WI38 (cell line): ENCODE results near the gene ZNF280A.
"Not testable (repeated sequence)": the region's sequence is repeated elsewhere in the genome, so short reads cannot be mapped to it uniquely, and the experiment has no call there.

Experiments used
- H3K4me3 ChIP-seq: 2 replicates; pipeline ENCODE4 v1.5.1; 2011; ENCODE audit warnings: low read depth, mild to moderate bottlenecking, control low read depth, low read length
- TF ChIP-seq, protein P1 (sequence below): IDR thresholded peaks from 2 replicates; pipeline ENCODE4 v1.5.1; 2012; ENCODE audit warnings: low read depth, mild to moderate bottlenecking, control low read depth, low read length

ZNF280A gene

DNA sequence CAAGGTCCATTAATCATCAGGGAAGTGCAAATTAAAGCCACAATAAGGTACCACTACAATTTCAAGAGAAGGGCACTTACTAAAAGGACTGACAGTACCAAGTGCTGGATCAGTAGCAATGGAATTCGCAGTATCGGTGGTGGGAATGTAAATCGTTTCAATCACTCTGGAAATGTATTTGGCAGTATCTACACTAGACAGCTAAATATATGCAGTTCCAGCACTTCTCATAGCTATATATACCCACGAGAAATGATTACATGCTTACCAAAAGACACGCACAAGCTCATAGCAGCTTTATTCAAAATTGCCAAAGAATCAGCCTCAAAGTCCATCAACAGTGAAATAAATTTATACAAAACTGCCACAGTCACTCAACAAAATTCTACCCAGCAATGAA, 7.1 kb downstream of the ZNF280A start:
- H3K4me3 ChIP-seq, result no peak overlapping the region
- TF ChIP-seq, protein P1, sequence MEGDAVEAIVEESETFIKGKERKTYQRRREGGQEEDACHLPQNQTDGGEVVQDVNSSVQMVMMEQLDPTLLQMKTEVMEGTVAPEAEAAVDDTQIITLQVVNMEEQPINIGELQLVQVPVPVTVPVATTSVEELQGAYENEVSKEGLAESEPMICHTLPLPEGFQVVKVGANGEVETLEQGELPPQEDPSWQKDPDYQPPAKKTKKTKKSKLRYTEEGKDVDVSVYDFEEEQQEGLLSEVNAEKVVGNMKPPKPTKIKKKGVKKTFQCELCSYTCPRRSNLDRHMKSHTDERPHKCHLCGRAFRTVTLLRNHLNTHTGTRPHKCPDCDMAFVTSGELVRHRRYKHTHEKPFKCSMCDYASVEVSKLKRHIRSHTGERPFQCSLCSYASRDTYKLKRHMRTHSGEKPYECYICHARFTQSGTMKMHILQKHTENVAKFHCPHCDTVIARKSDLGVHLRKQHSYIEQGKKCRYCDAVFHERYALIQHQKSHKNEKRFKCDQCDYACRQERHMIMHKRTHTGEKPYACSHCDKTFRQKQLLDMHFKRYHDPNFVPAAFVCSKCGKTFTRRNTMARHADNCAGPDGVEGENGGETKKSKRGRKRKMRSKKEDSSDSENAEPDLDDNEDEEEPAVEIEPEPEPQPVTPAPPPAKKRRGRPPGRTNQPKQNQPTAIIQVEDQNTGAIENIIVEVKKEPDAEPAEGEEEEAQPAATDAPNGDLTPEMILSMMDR, result no peak

DNA sequence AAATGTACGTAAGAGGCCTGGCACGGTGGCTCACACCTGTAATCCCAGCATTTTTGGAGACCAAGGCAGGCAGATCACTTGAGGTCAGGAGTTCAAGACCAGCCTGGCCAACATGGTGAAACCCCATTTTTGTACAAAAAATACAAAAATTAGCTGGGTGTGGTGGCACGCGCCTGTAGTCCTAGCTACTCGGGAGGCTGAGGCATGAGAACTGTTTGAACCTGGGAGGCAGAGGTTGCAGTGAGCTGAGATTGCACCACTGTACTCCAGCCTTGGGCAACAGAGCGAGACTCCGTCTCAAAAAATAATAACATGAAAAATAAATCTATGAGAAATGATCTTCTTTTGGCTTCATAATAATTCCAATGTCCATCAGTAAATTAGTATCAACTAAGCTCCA, 9.2 kb downstream of the ZNF280A start:
- H3K4me3 ChIP-seq, result not testable (repeated sequence)

DNA sequence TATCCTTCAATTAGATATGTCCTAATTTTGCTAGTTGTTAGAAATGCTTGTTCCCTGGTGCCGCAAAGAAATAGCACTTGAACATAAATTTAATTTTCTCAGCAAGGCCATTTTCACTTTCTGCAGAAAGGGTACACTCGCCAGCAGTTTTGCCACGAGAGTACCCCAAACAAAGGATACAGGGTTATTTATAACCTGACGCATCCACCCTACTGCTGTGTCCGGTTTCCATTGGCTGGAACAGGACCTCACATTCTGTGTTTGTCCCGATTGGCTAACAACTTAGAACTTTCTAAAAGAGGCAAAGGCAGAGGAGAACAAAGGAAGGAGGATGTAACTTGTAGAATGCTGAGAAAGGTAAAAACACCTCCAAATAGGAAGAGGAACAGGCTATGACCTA, 10.2 kb downstream of the ZNF280A start:
- H3K4me3 ChIP-seq, result not testable (repeated sequence)

DNA sequence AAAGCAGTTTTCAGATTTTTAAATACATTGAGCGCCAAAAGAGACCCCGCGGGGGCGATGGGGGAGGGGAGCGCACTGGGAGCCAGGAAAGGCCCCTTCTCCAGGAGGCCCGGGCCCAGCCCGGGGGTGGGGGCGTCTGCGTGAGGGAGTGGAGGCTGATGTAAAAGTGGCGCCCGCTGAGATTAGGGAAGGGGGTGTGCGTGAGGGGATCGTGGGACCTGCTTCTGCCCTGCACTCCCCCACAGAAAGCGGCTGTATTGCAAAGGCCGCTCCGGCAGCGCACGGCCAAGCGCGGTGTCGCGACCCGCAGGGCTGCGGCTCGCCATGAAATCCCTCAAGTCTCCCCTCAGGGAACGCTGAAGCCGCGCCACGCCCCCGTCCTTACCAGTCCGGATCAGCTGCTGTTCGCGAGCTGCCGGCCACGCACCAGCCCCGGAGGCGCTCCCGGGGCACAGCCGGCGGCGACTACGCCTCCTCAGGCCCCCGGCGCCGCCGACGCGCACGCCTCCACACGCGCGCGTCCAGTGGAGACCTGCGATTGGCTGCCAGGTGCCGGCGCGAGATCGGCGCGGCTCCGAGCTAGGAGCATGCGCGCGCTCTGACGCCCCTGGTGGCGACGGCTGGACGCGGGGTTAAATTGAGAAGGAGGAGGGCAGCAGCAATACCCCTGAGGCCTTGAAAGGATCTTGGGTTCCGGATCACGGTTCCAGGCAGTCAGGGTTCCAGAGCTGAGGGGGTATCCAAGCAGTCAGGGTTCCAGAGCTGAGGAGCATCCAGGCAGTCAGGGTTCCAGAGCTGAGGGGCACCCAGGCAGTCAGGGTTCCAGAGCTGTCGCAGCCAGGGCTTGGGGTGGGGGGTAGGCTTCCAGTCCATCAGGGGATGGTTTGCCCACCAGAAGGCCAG, 11.5 kb downstream of the ZNF280A start, which contains the start of gene ZNF280B:
Gene ZNF280B, minus strand, starts transcription at position 469 of the 903 bp plus-strand sequence. CDS start 19,344 bp downstream, outside the sequence.
- H3K4me3 ChIP-seq, result peak within 1 kb of the TSS; percentile 54
- TF ChIP-seq, protein P1, result peak; percentile 36

DNA sequence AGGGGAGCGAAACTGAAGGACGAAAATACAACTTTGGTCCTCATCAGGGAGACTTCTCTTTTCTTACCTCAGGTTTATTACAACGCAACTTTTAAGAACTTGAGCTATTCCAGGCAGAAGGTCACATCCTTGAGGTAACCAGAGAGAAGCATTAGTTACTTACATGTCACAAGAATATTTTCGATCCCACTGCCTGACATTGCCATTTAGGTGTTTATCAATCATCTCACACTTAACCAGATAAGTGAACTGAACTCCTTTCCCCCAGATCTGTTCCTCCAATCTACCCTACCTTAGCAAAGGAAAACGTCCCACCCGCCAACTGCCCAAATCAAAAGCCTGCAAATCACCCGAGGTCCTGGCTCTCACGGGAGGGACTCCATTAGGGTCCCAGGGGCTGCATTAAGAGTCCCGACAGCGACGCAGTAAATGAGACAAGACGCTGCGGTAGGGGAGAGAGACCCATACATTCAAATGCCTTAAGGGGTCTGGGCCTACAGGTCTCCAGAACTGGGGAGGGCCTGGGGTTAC, 12.3 kb downstream of the ZNF280A start:
- H3K4me3 ChIP-seq, result peak overlapping the region; percentile 54

DNA sequence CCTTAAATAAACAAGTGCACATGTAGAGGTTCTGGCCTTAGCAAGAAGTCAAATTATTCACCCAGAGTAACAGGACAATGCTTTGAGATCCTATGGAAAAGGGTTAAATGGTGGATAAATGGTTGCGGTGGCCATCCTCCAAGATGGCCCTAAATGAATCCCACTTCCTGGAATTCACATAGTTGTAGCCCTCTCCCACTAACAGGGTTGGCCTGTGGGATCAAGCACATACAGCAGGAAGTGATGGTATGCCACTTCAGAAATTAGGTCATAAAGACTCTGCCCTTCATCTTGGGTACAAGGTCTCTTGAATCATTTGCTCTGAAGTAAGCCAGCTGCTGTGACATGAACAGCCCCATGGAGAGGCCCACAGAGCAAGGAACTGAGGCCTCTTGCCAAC, 13.3 kb downstream of the ZNF280A start:
- TF ChIP-seq, protein P1, result no peak
- H3K4me3 ChIP-seq, result no peak overlapping the region

More for the DNA sequence above, 12.3 kb downstream of the ZNF280A start:
- TF ChIP-seq, protein P1, result no peak

DNA sequence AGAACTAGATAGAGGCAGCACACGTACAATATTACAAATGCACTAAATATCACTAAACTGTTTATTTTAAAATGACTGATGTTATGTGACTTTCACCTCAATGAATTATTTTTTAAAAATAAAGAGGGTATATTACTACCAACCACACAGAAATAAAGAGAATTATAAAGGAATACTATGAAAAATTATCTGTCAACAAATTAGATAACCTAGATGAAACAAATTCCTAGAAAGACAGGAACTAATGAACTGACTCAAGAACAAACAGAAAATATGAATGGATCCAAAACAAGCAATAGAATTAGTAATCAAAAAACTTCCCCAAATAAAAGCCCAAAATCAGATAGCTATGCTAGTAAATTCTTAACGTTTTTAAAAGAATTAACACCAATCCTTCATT, 21.8 kb downstream of the ZNF280A start:
- TF ChIP-seq, protein P1, result no peak
- H3K4me3 ChIP-seq, result no peak overlapping the region

DNA sequence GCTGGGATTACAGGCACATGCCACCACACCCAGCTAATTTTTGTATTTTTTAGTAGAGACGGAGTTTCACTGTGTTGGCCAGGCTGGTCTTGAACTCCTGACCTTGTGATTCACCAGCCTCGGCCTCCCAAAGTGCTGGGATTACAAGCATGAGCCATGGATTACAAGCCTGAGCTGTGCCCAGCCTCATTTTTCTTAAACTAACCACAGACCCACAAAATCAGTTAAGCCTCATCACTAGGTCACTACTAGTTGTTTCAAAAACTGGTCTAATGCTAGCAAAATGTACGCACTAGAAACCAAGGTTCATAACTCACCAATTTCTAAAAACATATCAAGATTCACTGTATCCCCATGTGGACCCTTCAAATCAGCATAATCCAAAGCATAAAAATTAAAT, 28.5 kb downstream of the ZNF280A start:
- H3K4me3 ChIP-seq, result not testable (repeated sequence)

DNA sequence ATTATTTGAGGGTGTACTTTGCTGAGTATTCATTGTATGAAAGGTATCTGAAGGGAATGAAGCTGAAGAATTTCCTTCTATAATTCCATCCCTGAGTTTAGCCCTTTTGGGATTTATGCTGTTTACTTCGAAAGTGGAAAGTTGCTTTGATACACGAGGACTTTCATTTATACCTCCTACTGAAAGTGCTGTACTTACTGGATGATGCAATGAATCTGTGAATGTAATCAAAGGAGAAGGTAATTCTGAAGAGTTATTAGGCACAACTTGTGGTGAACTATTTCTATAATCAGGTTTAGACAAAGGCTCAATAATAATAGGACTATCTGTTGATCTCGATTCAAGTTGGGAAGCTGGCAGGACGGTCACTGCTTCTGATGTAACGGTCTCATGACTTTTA, 31.3 kb downstream of the ZNF280A start:
- TF ChIP-seq, protein P1, result no peak
- H3K4me3 ChIP-seq, result no peak overlapping the region
